ENCODE measurements around the gene ZSCAN2.

ZSCAN2 gene

GRCh38 chr15:84659904-84660781 is 59.3 kb downstream of the ZSCAN2 start:
- Histone ChIP-seq H3K36me3 (replicated peaks) (peaks cover 4% of the 10 kb centered on the region), H3K4me3 (ENCODE audit: low read depth, low read length) (no peak overlapping the region), H3K27me3 (replicated peaks) (no peaks in the 10 kb centered on the region), H3K27ac (no peak overlapping the region)
- DNase-seq: no peak
- TF ChIP-seq CTCF (IDR thresholded peaks at IDR 0.05; ENCODE audit: low read depth, low read length, missing control alignments): no peak
- in situ Hi-C loops (cut with HindIII; ENCODE audit: low pct_ligation_motif_present, low sequenced_read_pairs): no loop called here

- Histone ChIP-seq H3K36me3 (replicated peaks) (peaks cover 9% of the 10 kb centered on the region), H3K27me3 (replicated peaks) (no peaks in the 10 kb centered on the region), H3K27ac (no peak overlapping the region), H3K4me3 (ENCODE audit: low read depth, low read length) (no peak overlapping the region)
- no peak for TF ChIP-seq CTCF (IDR thresholded peaks at IDR 0.05; ENCODE audit: low read depth, low read length, missing control alignments)
- DNase-seq: no peak
- in situ Hi-C loops (cut with HindIII; ENCODE audit: low pct_ligation_motif_present, low sequenced_read_pairs): no loop called here
Measured at GRCh38 chr15:84661001-84661400, 60.2 kb downstream of the ZSCAN2 start.

GRCh38 chr15:84666373-84666772 is 65.6 kb downstream of the ZSCAN2 start:
- H3K27ac ChIP-seq: no peak overlapping the region
- in situ Hi-C loops (cut with HindIII; ENCODE audit: low pct_ligation_motif_present, low sequenced_read_pairs): no loop called here
- TF ChIP-seq CTCF (IDR thresholded peaks at IDR 0.05; ENCODE audit: low read depth, low read length, missing control alignments): no peak
- DNase-seq: no peak
- no peak overlapping the region for H3K4me3 ChIP-seq (ENCODE audit: low read depth, low read length)
- no peaks in the 10 kb centered on the region for H3K27me3 ChIP-seq (replicated peaks)
- peaks cover 31% of the 10 kb centered on the region for H3K36me3 ChIP-seq (replicated peaks)

GRCh38 chr15:84668221-84668982 is 67.6 kb downstream of the ZSCAN2 start:
- no peaks in the 10 kb centered on the region for H3K27me3 ChIP-seq (replicated peaks)
- H3K36me3 ChIP-seq (replicated peaks): peaks cover 31% of the 10 kb centered on the region
- no peak for TF ChIP-seq CTCF (IDR thresholded peaks at IDR 0.05; ENCODE audit: low read depth, low read length, missing control alignments)
- H3K27ac ChIP-seq: no peak overlapping the region
- in situ Hi-C loops (cut with HindIII; ENCODE audit: low pct_ligation_motif_present, low sequenced_read_pairs): no loop called here
- no peak overlapping the region for H3K4me3 ChIP-seq (ENCODE audit: low read depth, low read length)
- no peak for DNase-seq

GRCh38 chr15:84669726-84670125 is 68.9 kb downstream of the ZSCAN2 start:
- H3K36me3 ChIP-seq (replicated peaks): peaks cover 28% of the 10 kb centered on the region
- H3K27me3 ChIP-seq (replicated peaks): no peaks in the 10 kb centered on the region
- in situ Hi-C loops (cut with HindIII; ENCODE audit: low pct_ligation_motif_present, low sequenced_read_pairs): no loop called here
- no peak overlapping the region for H3K4me3 ChIP-seq (ENCODE audit: low read depth, low read length)
- DNase-seq: no peak
- H3K27ac ChIP-seq: no peak overlapping the region
- no peak for TF ChIP-seq CTCF (IDR thresholded peaks at IDR 0.05; ENCODE audit: low read depth, low read length, missing control alignments)
